Adipocyte (in vitro differentiated cells): ENCODE measurements around the gene AADAT.
"Not testable (repeated sequence)": the region's sequence is repeated elsewhere in the genome, so short reads cannot be mapped to it uniquely, and the experiment has no call there.

Experiments
- DNase-seq: peaks from one replicate; pipeline ENCODE4 v3.0.0-alpha.2; 2015; ENCODE audit warnings: low read depth
- H3K27me3 ChIP-seq: replicated peaks from 2 replicates; pipeline ENCODE4 v1.7.0; 2013; ENCODE audit warnings: mild to moderate bottlenecking, low read length, moderate library complexity; ENCODE audit not compliant: control insufficient read depth, insufficient read depth
- H3K36me3 ChIP-seq: 2 replicates; pipeline ENCODE4 v1.7.0; 2013; ENCODE audit warnings: low read length, mild to moderate bottlenecking, moderate library complexity; ENCODE audit not compliant: control insufficient read depth, insufficient read depth, severe bottlenecking
- H3K4me1 ChIP-seq: 2 replicates; pipeline ENCODE4 v1.7.0; 2013; ENCODE audit warnings: mild to moderate bottlenecking, low read length, moderate library complexity; ENCODE audit not compliant: control insufficient read depth, insufficient read depth
- H3K4me3 ChIP-seq: 2 replicates; pipeline ENCODE4 v1.7.0; 2013; ENCODE audit warnings: mild to moderate bottlenecking, low read length, moderate library complexity
- H3K9ac ChIP-seq: 2 replicates; pipeline ENCODE4 v1.7.0; 2013; ENCODE audit warnings: mild to moderate bottlenecking, low read length, moderate library complexity
- H3K9me3 ChIP-seq: 2 replicates; pipeline ENCODE4 v1.7.0; 2013; ENCODE audit warnings: mild to moderate bottlenecking, low read length, moderate library complexity; ENCODE audit not compliant: control insufficient read depth

The AADAT gene

GRCh38 chr4:170051402-170051801, 38.4 kb downstream of the AADAT start:
- Histone ChIP-seq H3K4me1 (no peaks in the 10 kb centered on the region), H3K4me3 (no peak overlapping the region), H3K9ac (no peak overlapping the region), H3K36me3 (no peaks in the 10 kb centered on the region), H3K27me3 (peaks cover 11% of the 10 kb centered on the region), H3K9me3 (no peaks in the 10 kb centered on the region)
- DNase-seq: no peak

- Histone ChIP-seq H3K27me3 (peaks cover 11% of the 10 kb centered on the region), H3K36me3 (no peaks in the 10 kb centered on the region), H3K9me3 (no peaks in the 10 kb centered on the region), H3K9ac (no peak overlapping the region), H3K4me3 (no peak overlapping the region), H3K4me1 (no peaks in the 10 kb centered on the region)
- DNase-seq: no peak
These were observed 40.0 kb downstream of the AADAT start for GRCh38 chr4:170049766-170050165.

DNA sequence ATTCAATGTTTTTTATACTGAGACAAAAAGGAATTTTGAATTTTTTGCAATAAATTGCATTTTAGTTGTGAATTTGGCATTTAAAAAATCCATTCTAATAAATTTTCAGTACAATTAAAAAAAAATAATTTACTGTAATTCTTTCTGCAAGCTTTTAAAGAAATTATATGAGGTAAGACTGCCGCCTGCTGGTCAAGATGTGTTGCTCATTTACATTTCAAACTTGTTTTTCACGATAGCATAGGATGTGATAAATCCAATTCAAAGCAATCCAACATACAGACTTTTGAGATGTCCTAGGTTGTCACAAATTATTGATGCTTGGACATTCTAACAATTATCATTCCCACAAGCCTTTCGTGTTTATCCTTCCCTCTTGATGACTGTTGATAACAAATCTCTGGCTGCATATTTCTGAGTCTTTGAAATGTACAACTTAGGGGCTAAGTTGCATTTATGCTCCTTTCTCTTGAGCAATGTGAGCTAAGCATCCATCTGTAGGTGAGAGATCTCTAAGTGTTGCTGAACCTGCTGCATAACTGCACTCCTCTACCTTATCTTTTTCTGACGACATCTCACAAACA, 41.9 kb downstream of the AADAT start:
- no peaks in the 10 kb centered on the region for H3K4me1 ChIP-seq
- H3K9ac ChIP-seq: no peak overlapping the region
- peaks cover 11% of the 10 kb centered on the region for H3K27me3 ChIP-seq
- H3K36me3 ChIP-seq: no peaks in the 10 kb centered on the region
- peak; percentile 90 for DNase-seq
- H3K4me3 ChIP-seq: no peak overlapping the region
- no peaks in the 10 kb centered on the region for H3K9me3 ChIP-seq

DNA sequence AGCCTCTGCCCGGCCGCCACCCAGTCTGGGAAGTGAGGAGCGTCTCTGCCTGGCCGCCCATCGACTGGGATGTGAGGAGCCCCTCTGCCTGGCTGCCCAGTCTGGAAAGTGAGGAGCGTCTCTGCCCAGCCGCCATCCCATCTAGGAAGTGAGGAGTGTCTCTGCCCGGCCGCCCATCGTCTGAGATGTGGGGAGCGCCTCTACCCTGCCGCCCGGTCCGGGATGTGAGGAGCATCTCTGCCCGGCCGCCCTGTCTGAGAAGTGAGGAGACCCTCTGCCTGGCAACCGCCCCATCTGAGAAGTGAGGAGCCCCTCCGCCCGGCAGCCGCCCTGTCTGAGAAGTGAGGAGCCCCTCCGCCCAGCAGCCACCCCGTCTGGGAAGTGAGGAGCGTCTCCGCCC, 43.6 kb downstream of the AADAT start:
- peaks cover 13% of the 10 kb centered on the region for H3K27me3 ChIP-seq
- H3K4me1 ChIP-seq, H3K9ac ChIP-seq, H3K4me3 ChIP-seq, DNase-seq, H3K9me3 ChIP-seq, H3K36me3 ChIP-seq: not testable (repeated sequence)

DNA sequence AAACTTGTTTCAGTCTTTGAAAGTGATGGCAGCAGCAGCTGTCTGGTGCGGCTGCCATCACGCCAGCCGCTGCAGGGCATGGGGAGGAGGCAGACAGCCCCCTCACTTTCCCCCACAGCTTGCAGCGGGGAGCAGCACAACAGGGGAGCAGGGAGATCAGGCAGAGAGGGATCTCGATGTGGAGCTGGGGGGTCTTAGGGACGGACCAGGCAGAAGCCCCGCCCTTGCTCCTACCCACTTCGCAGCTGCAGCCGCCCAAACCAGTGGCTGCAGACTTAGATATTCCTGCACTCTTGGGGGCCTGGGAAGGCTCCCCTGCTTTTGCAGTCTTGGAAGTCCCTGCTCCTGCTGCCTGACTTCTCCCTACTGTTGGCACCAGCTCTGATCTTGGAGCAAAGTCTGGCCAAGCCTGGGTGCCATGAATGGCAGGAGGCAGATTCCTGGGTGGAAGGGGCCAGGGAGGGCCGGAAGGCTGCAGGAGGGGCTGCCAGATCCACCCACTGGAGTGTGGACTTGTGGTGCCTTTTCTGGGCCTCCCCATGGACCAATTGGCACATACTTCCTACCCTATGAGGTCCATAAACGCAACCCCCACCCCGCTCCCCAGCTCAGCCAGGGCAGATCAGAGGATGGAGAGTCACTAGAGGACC, 49.6 kb downstream of the AADAT start:
- DNase-seq: no peak
- Histone ChIP-seq H3K27me3 (peaks cover 12% of the 10 kb centered on the region), H3K9ac (no peak overlapping the region), H3K4me3 (no peak overlapping the region), H3K4me1 (no peaks in the 10 kb centered on the region), H3K36me3 (no peaks in the 10 kb centered on the region), H3K9me3 (no peaks in the 10 kb centered on the region)

DNA sequence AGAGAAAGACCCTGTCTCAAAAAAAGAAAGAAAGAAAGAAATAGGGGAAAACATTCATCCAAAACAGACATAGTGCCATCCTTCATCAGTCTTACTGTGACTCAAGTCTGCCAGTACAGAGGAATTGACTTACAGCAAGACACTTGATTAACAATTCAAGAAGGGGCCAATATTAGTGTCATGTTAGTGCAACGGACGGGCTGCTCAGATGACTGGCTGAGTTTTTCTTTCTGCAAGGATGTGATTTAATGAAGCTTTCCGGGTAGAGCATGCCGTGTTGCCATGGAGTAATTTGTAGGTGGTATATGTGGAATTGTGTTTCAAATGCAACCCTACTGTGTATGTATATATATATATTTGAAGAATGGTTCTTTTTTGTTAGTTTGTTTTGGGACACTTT, 51.0 kb downstream of the AADAT start:
- Histone ChIP-seq H3K4me1 (no peaks in the 10 kb centered on the region), H3K4me3 (no peak overlapping the region), H3K27me3 (peaks cover 12% of the 10 kb centered on the region), H3K9me3 (no peaks in the 10 kb centered on the region), H3K36me3 (no peaks in the 10 kb centered on the region), H3K9ac (no peak overlapping the region)
- no peak for DNase-seq

- Histone ChIP-seq H3K4me3 (no peak overlapping the region), H3K9ac (no peak overlapping the region), H3K27me3 (peaks cover 12% of the 10 kb centered on the region), H3K9me3 (no peaks in the 10 kb centered on the region), H3K36me3 (no peaks in the 10 kb centered on the region), H3K4me1 (no peaks in the 10 kb centered on the region)
- no peak for DNase-seq
These were observed 51.5 kb downstream of the AADAT start for GRCh38 chr4:170038232-170038631.

- peaks cover 12% of the 10 kb centered on the region for H3K27me3 ChIP-seq
- H3K9ac ChIP-seq: no peak overlapping the region
- H3K4me3 ChIP-seq: no peak overlapping the region
- no peak for DNase-seq
- H3K36me3 ChIP-seq: no peaks in the 10 kb centered on the region
- H3K9me3 ChIP-seq: no peaks in the 10 kb centered on the region
- no peaks in the 10 kb centered on the region for H3K4me1 ChIP-seq
These were observed 52.3 kb downstream of the AADAT start for GRCh38 chr4:170037481-170037880.

- no peaks in the 10 kb centered on the region for H3K36me3 ChIP-seq
- no peak for DNase-seq
- H3K27me3 ChIP-seq: peaks cover 16% of the 10 kb centered on the region
- no peaks in the 10 kb centered on the region for H3K4me1 ChIP-seq
- no peaks in the 10 kb centered on the region for H3K9me3 ChIP-seq
- no peak overlapping the region for H3K4me3 ChIP-seq
- H3K9ac ChIP-seq: no peak overlapping the region
These were observed 53.9 kb downstream of the AADAT start for GRCh38 chr4:170035845-170036244.

- Histone ChIP-seq H3K4me3 (no peak overlapping the region), H3K9me3 (no peaks in the 10 kb centered on the region), H3K36me3 (no peaks in the 10 kb centered on the region), H3K9ac (no peak overlapping the region), H3K4me1 (no peaks in the 10 kb centered on the region), H3K27me3 (peaks cover 17% of the 10 kb centered on the region)
- no peak for DNase-seq
These were observed 54.5 kb downstream of the AADAT start for GRCh38 chr4:170035231-170035630.

GRCh38 chr4:170033999-170034398, 55.8 kb downstream of the AADAT start:
- Histone ChIP-seq H3K9ac (no peak overlapping the region), H3K4me1 (no peaks in the 10 kb centered on the region), H3K27me3 (peaks cover 13% of the 10 kb centered on the region), H3K4me3 (no peak overlapping the region), H3K9me3 (no peaks in the 10 kb centered on the region), H3K36me3 (no peaks in the 10 kb centered on the region)
- no peak for DNase-seq

GRCh38 chr4:170030121-170030520, 59.6 kb downstream of the AADAT start:
- H3K9me3 ChIP-seq: peaks cover 6% of the 10 kb centered on the region
- H3K9ac ChIP-seq: no peak overlapping the region
- H3K4me3 ChIP-seq: no peak overlapping the region
- DNase-seq: no peak
- H3K4me1 ChIP-seq: peaks cover 4% of the 10 kb centered on the region
- H3K27me3 ChIP-seq: peaks cover 11% of the 10 kb centered on the region
- H3K36me3 ChIP-seq: no peaks in the 10 kb centered on the region
